ENCODE measurements around the gene RDX.
A peak's percentile ranks its signal among the peaks of the same experiment; 100 is the strongest.

Gene RDX

GRCh38 chr11:110299006-110299785, 2.8 kb upstream of the RDX start:
- peak overlapping the region; percentile 85 for H2BK12ac ChIP-seq (ENCODE audit: low read length)
- H3K14ac ChIP-seq (ENCODE audit: low read length): peak overlapping the region; percentile 67
- H4K8ac ChIP-seq (ENCODE audit: low read depth, low read length): peak overlapping the region; percentile 16
- no peak overlapping the region for H2AFZ ChIP-seq (ENCODE audit: insufficient read depth, low read length, poor library complexity)
- H3K4me1 ChIP-seq (ENCODE audit: control insufficient read depth in 1 of 2, insufficient read depth in 2 of 2, low read length in 2 of 2): peaks cover 11 to 22% of the 10 kb centered on the region in 2 experiments
- peak overlapping the region; percentile 90 for H2BK120ac ChIP-seq (ENCODE audit: insufficient read depth, low read length, poor library complexity)
- peak; percentile 94 to 96 for DNase-seq
- H3K79me1 ChIP-seq (ENCODE audit: low read length): peaks cover 32% of the 10 kb centered on the region
- no peak overlapping the region for H3K23ac ChIP-seq (ENCODE audit: low read length)
- no peak overlapping the region for H3K9ac ChIP-seq (ENCODE audit: low read length)
- no peak overlapping the region for H2AK5ac ChIP-seq (ENCODE audit: low read length)
- peak overlapping the region; percentile 60 for H3K18ac ChIP-seq (ENCODE audit: low read length)
- no CpG with 5 or more reads among the region's 6 CpGs for WGBS (ENCODE audit: extremely low coverage, insufficient coverage, insufficient read length)
- H3K4me2 ChIP-seq (ENCODE audit: low read length): no peak overlapping the region
- no peaks in the 10 kb centered on the region for H3K27me3 ChIP-seq (ENCODE audit: insufficient read depth, low read length)
- H3K9me3 ChIP-seq (ENCODE audit: insufficient read depth, low read depth, low read length): peaks cover 3% of the 10 kb centered on the region
- no peaks in the 10 kb centered on the region for H3K36me3 ChIP-seq (ENCODE audit: control insufficient read depth in 1 of 2, insufficient read depth in 2 of 2, low read length in 2 of 2)
- peak overlapping the region; percentile 86 for H2BK5ac ChIP-seq (ENCODE audit: low read depth, low read length, poor library complexity)
- peak overlapping the region; percentile 95 for H4K91ac ChIP-seq (ENCODE audit: low read depth, low read length)
- H3K79me2 ChIP-seq (ENCODE audit: control insufficient read depth, insufficient read depth, low read length, poor library complexity): peaks cover 11% of the 10 kb centered on the region
- no peak overlapping the region for H4K12ac ChIP-seq (ENCODE audit: low read depth, low read length)
- H3K4me3 ChIP-seq (ENCODE audit: low read depth, low read length): no peak overlapping the region
- H3K4ac ChIP-seq (ENCODE audit: low read depth, low read length): no peak overlapping the region
- peak overlapping the region; percentile 89 for H3K27ac ChIP-seq (ENCODE audit: low read depth, low read length)

- no peak overlapping the region for H3K9ac ChIP-seq (ENCODE audit: low read length)
- H3K79me1 ChIP-seq (ENCODE audit: low read length): peaks cover 34% of the 10 kb centered on the region
- peak overlapping the region; percentile 86 for H2BK5ac ChIP-seq (ENCODE audit: low read depth, low read length, poor library complexity)
- no peak overlapping the region for H3K23ac ChIP-seq (ENCODE audit: low read length)
- H3K18ac ChIP-seq (ENCODE audit: low read length): peak overlapping the region; percentile 60
- no peak overlapping the region for H2AFZ ChIP-seq (ENCODE audit: insufficient read depth, low read length, poor library complexity)
- peak overlapping the region; percentile 89 for H3K14ac ChIP-seq (ENCODE audit: low read length)
- DNase-seq: peak; percentile 83 to 88
- WGBS (ENCODE audit: extremely low coverage, insufficient coverage, insufficient read length): no CpG with 5 or more reads among the region's 5 CpGs
- H3K36me3 ChIP-seq (ENCODE audit: control insufficient read depth in 1 of 2, insufficient read depth in 2 of 2, low read length in 2 of 2): no peaks in the 10 kb centered on the region
- H3K4ac ChIP-seq (ENCODE audit: low read depth, low read length): no peak overlapping the region
- H4K12ac ChIP-seq (ENCODE audit: low read depth, low read length): no peak overlapping the region
- H3K4me2 ChIP-seq (ENCODE audit: low read length): no peak overlapping the region
- H3K27ac ChIP-seq (ENCODE audit: low read depth, low read length): peak overlapping the region; percentile 89
- H3K79me2 ChIP-seq (ENCODE audit: control insufficient read depth, insufficient read depth, low read length, poor library complexity): peaks cover 16% of the 10 kb centered on the region
- H3K9me3 ChIP-seq (ENCODE audit: insufficient read depth, low read depth, low read length): peaks cover 3% of the 10 kb centered on the region
- H3K4me3 ChIP-seq (ENCODE audit: low read depth, low read length): no peak overlapping the region
- peak overlapping the region; percentile 90 for H2BK120ac ChIP-seq (ENCODE audit: insufficient read depth, low read length, poor library complexity)
- peak overlapping the region; percentile 85 for H2BK12ac ChIP-seq (ENCODE audit: low read length)
- peak overlapping the region; percentile 16 for H4K8ac ChIP-seq (ENCODE audit: low read depth, low read length)
- H2AK5ac ChIP-seq (ENCODE audit: low read length): peak overlapping the region; percentile 81
- H3K27me3 ChIP-seq (ENCODE audit: insufficient read depth, low read length): no peaks in the 10 kb centered on the region
- H4K91ac ChIP-seq (ENCODE audit: low read depth, low read length): peak overlapping the region; percentile 95
- H3K4me1 ChIP-seq (ENCODE audit: control insufficient read depth in 1 of 2, insufficient read depth in 2 of 2, low read length in 2 of 2): peaks cover 13 to 24% of the 10 kb centered on the region in 2 experiments
These were observed 1.9 kb upstream of the RDX start for GRCh38 chr11:110298301-110298765.

GRCh38 chr11:110297726-110298300, 1.4 kb upstream of the RDX start:
- no peak overlapping the region for H2BK12ac ChIP-seq (ENCODE audit: low read length)
- H3K9ac ChIP-seq (ENCODE audit: low read length): no peak overlapping the region
- no peaks in the 10 kb centered on the region for H3K36me3 ChIP-seq (ENCODE audit: control insufficient read depth in 1 of 2, insufficient read depth in 2 of 2, low read length in 2 of 2)
- H2BK120ac ChIP-seq (ENCODE audit: insufficient read depth, low read length, poor library complexity): peak overlapping the region; percentile 8
- H3K4me2 ChIP-seq (ENCODE audit: low read length): no peak overlapping the region
- H3K79me1 ChIP-seq (ENCODE audit: low read length): peaks cover 34% of the 10 kb centered on the region
- no peak overlapping the region for H3K4ac ChIP-seq (ENCODE audit: low read depth, low read length)
- peak overlapping the region; percentile 94 for H3K27ac ChIP-seq (ENCODE audit: low read depth, low read length)
- H3K4me3 ChIP-seq (ENCODE audit: low read depth, low read length): no peak overlapping the region
- peaks cover 13 to 25% of the 10 kb centered on the region in 2 experiments for H3K4me1 ChIP-seq (ENCODE audit: control insufficient read depth in 1 of 2, insufficient read depth in 2 of 2, low read length in 2 of 2)
- peaks cover 3% of the 10 kb centered on the region for H3K9me3 ChIP-seq (ENCODE audit: insufficient read depth, low read depth, low read length)
- no peak overlapping the region for H3K18ac ChIP-seq (ENCODE audit: low read length)
- H4K12ac ChIP-seq (ENCODE audit: low read depth, low read length): no peak overlapping the region
- no peak overlapping the region for H4K91ac ChIP-seq (ENCODE audit: low read depth, low read length)
- H3K79me2 ChIP-seq (ENCODE audit: control insufficient read depth, insufficient read depth, low read length, poor library complexity): peaks cover 19% of the 10 kb centered on the region
- no peak overlapping the region for H2AFZ ChIP-seq (ENCODE audit: insufficient read depth, low read length, poor library complexity)
- H3K14ac ChIP-seq (ENCODE audit: low read length): no peak overlapping the region
- no peak for DNase-seq
- H2AK5ac ChIP-seq (ENCODE audit: low read length): no peak overlapping the region
- H2BK5ac ChIP-seq (ENCODE audit: low read depth, low read length, poor library complexity): no peak overlapping the region
- H3K27me3 ChIP-seq (ENCODE audit: insufficient read depth, low read length): no peaks in the 10 kb centered on the region
- no CpG with 5 or more reads among the region's 3 CpGs for WGBS (ENCODE audit: extremely low coverage, insufficient coverage, insufficient read length)
- H4K8ac ChIP-seq (ENCODE audit: low read depth, low read length): no peak overlapping the region
- H3K23ac ChIP-seq (ENCODE audit: low read length): no peak overlapping the region

GRCh38 chr11:110297076-110297725, 787 bp upstream of the RDX start:
- Histone ChIP-seq H3K79me1 (ENCODE audit: low read length) (peaks cover 34% of the 10 kb centered on the region), H3K9ac (ENCODE audit: low read length) (peak overlapping the region; percentile 83), H3K14ac (ENCODE audit: low read length) (peak overlapping the region; percentile 86), H4K91ac (ENCODE audit: low read depth, low read length) (peak overlapping the region; percentile 74), H2BK5ac (ENCODE audit: low read depth, low read length, poor library complexity) (peak overlapping the region; percentile 54), H3K23ac (ENCODE audit: low read length) (no peak overlapping the region), H3K27ac (ENCODE audit: low read depth, low read length) (peak overlapping the region; percentile 94), H4K8ac (ENCODE audit: low read depth, low read length) (peak overlapping the region; percentile 90), H3K4me1 (ENCODE audit: control insufficient read depth in 1 of 2, insufficient read depth in 2 of 2, low read length in 2 of 2) (peaks cover 13 to 25% of the 10 kb centered on the region in 2 experiments), H3K18ac (ENCODE audit: low read length) (peak overlapping the region; percentile 36), H4K12ac (ENCODE audit: low read depth, low read length) (peak overlapping the region; percentile 37), H3K9me3 (ENCODE audit: insufficient read depth, low read depth, low read length) (peaks cover 3% of the 10 kb centered on the region), H3K79me2 (ENCODE audit: control insufficient read depth, insufficient read depth, low read length, poor library complexity) (peaks cover 20% of the 10 kb centered on the region), H3K36me3 (ENCODE audit: control insufficient read depth in 1 of 2, insufficient read depth in 2 of 2, low read length in 2 of 2) (peaks cover 0 to 1% of the 10 kb centered on the region in 2 experiments), H3K4me3 (ENCODE audit: low read depth, low read length) (peak overlapping the region; percentile 96), H2AK5ac (ENCODE audit: low read length) (peak overlapping the region; percentile 72), H3K4me2 (ENCODE audit: low read length) (peak overlapping the region; percentile 59), H3K4ac (ENCODE audit: low read depth, low read length) (peak overlapping the region; percentile 39), H2BK12ac (ENCODE audit: low read length) (peak overlapping the region; percentile 91), H3K27me3 (ENCODE audit: insufficient read depth, low read length) (no peaks in the 10 kb centered on the region), H2AFZ (ENCODE audit: insufficient read depth, low read length, poor library complexity) (peak overlapping the region; percentile 8), H2BK120ac (ENCODE audit: insufficient read depth, low read length, poor library complexity) (peak overlapping the region; percentile 70)
- WGBS (ENCODE audit: extremely low coverage, insufficient coverage, insufficient read length): no CpG with 5 or more reads among the region's 10 CpGs
- peak in 1 of 2 donors; percentile 17 for DNase-seq
